Progenitor cell of endocrine pancreas (in vitro differentiated cells): Measurements from ENCODE around the gene CCDC170. TPM values are rescaled to one million over a fixed set of nuclear protein-coding genes. Genes with fewer than 3 reads are reported as not detected.

Experiments
- DNase-seq: peaks from one replicate; pipeline ENCODE4 v3.0.0; 2021; ENCODE audit warnings: low spot score; ENCODE audit not compliant: unreplicated experiment
- H3K27ac Mint-ChIP-seq: 2 replicates; pipeline ENCODE4 v1.8.0; 2021; ENCODE audit warnings: mild to moderate bottlenecking, moderate library complexity, mixed read lengths
- H3K27me3 Mint-ChIP-seq: 2 replicates; pipeline ENCODE4 v1.8.0; 2021; ENCODE audit warnings: mixed read lengths
- H3K36me3 Mint-ChIP-seq: 2 replicates; pipeline ENCODE4 v1.8.0; 2022; ENCODE audit warnings: mixed read lengths; ENCODE audit not compliant: insufficient read depth
- H3K4me1 Mint-ChIP-seq: 2 replicates; pipeline ENCODE4 v1.8.0; 2021; ENCODE audit warnings: low read depth, mixed read lengths
- H3K4me3 Mint-ChIP-seq: 2 replicates; pipeline ENCODE4 v1.8.0; 2021; ENCODE audit warnings: low read depth, mild to moderate bottlenecking, moderate library complexity, mixed read lengths
- H3K9me3 Mint-ChIP-seq: 2 replicates; pipeline ENCODE4 v1.8.0; 2021; ENCODE audit warnings: low read depth, mixed read lengths
- total RNA-seq: library from RNA; stranded (reverse); gene quantifications from 2 replicates; pipeline ENCODE4 v1.2.1, GENCODE V29; 2021
- TF ChIP-seq, protein P1 (sequence below): fragments of 200-600 bp; sonication (generic); IDR thresholded peaks from one replicate; pipeline ENCODE4 v1.5.0; 2021; ENCODE audit warnings: antibody characterized with exemption, mild to moderate bottlenecking; ENCODE audit not compliant: unreplicated experiment

CCDC170 gene
- total RNA-seq, 1 donor from 2014 or later = not detected

GRCh38 chr6:151494235-151494935, 568 bp downstream of the CCDC170 start:
- no peak for DNase-seq
- TF ChIP-seq, protein P1, sequence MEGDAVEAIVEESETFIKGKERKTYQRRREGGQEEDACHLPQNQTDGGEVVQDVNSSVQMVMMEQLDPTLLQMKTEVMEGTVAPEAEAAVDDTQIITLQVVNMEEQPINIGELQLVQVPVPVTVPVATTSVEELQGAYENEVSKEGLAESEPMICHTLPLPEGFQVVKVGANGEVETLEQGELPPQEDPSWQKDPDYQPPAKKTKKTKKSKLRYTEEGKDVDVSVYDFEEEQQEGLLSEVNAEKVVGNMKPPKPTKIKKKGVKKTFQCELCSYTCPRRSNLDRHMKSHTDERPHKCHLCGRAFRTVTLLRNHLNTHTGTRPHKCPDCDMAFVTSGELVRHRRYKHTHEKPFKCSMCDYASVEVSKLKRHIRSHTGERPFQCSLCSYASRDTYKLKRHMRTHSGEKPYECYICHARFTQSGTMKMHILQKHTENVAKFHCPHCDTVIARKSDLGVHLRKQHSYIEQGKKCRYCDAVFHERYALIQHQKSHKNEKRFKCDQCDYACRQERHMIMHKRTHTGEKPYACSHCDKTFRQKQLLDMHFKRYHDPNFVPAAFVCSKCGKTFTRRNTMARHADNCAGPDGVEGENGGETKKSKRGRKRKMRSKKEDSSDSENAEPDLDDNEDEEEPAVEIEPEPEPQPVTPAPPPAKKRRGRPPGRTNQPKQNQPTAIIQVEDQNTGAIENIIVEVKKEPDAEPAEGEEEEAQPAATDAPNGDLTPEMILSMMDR = no peak
- H3K9me3 Mint-ChIP-seq = no peaks in the 10 kb centered on the region
- no peaks in the 10 kb centered on the region for H3K36me3 Mint-ChIP-seq
- H3K27ac Mint-ChIP-seq = no peak overlapping the region
- H3K4me1 Mint-ChIP-seq = peaks cover 3% of the 10 kb centered on the region
- H3K4me3 Mint-ChIP-seq = peak overlapping the region; percentile 78
- peaks cover 47% of the 10 kb centered on the region for H3K27me3 Mint-ChIP-seq

DNA sequence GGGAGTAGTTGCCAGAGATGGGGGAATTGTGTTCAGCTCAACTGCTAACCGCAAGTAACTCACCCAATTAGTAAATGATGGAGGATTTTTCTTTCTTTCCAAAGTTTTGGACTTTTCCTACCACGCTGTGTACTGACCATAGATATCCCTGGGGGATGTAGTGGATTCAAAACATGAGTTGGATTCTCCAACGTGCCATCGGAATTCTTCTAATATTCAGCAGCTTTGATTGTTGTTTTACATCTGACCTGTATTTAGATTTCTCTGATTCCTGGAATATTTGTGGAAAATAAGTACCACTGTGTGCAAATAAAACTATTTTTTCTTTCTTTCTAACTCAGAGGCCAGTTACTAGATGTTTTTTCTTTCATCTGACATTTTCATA, 1.1 kb downstream of the CCDC170 start:
- H3K36me3 Mint-ChIP-seq = no peaks in the 10 kb centered on the region
- no peak overlapping the region for H3K27ac Mint-ChIP-seq
- peak overlapping the region; percentile 78 for H3K4me3 Mint-ChIP-seq
- TF ChIP-seq, protein P1 = no peak
- H3K27me3 Mint-ChIP-seq = peaks cover 47% of the 10 kb centered on the region
- H3K4me1 Mint-ChIP-seq = peaks cover 3% of the 10 kb centered on the region
- DNase-seq = no peak
- H3K9me3 Mint-ChIP-seq = no peaks in the 10 kb centered on the region

DNA sequence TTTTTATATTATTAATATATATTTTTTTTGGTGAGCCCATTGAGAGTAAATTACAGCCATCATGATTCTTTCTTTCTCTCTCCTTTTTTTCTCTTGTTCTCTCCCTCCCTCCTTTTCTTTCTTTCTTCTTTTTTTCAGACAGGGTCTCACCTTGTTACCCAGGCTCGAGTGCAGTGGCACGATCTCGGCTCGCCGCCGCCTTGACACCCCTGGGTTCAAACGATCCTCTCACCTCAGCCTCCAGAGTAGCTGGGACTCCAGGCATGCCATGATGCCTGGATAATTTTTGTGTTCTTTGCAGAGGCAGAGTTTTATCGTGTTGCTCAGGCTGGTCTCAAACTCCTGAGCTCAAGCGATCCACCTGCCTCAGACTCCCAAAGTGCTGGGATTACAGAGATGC, 1.6 kb downstream of the CCDC170 start:
- Mint-ChIP-seq H3K4me3 (peak overlapping the region; percentile 45), H3K36me3 (no peaks in the 10 kb centered on the region), H3K27ac (no peak overlapping the region), H3K9me3 (no peaks in the 10 kb centered on the region), H3K4me1 (peaks cover 3% of the 10 kb centered on the region), H3K27me3 (peaks cover 47% of the 10 kb centered on the region)
- TF ChIP-seq, protein P1 = no peak
- no peak for DNase-seq

- Mint-ChIP-seq H3K4me3 (no peak overlapping the region), H3K27me3 (peaks cover 34% of the 10 kb centered on the region), H3K27ac (no peak overlapping the region), H3K36me3 (no peaks in the 10 kb centered on the region), H3K4me1 (peaks cover 3% of the 10 kb centered on the region), H3K9me3 (no peaks in the 10 kb centered on the region)
- no peak for DNase-seq
- TF ChIP-seq, protein P1 = no peak
Measured at GRCh38 chr6:151497905-151498304, 4.1 kb downstream of the CCDC170 start.

DNA sequence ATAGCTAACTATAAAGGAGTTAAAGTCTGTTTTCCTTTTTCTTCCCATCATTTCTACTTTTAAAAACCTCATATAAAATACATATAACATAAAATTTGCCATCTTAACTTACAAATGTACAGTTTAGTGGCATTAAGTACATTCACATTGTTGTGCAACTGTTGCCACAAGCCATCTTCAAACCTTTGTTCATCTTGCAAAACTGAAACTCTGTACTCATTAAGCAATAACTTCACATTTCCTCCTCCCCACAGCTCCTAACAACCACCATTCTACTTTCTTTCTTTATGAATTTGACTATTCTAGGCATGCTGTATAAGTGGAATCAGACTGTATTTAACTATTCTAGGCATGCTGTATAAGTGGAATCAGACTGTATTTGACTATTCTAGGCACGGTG, 4.5 kb downstream of the CCDC170 start:
- TF ChIP-seq, protein P1 = no peak
- peaks cover 2% of the 10 kb centered on the region for H3K4me1 Mint-ChIP-seq
- H3K36me3 Mint-ChIP-seq = no peaks in the 10 kb centered on the region
- H3K4me3 Mint-ChIP-seq = no peak overlapping the region
- no peaks in the 10 kb centered on the region for H3K9me3 Mint-ChIP-seq
- H3K27ac Mint-ChIP-seq = no peak overlapping the region
- H3K27me3 Mint-ChIP-seq = peaks cover 30% of the 10 kb centered on the region
- DNase-seq = no peak
